NB4 (cell line): ENCODE results near the gene LRMDA.

Experiments
- CTCF ChIP-seq: IDR thresholded peaks from one replicate; pipeline ENCODE4 v1.5.1; 2012; ENCODE audit warnings: low read depth, low read length
- MAX ChIP-seq: IDR thresholded peaks from 2 replicates; pipeline ENCODE4 v1.6.1; 2011; ENCODE audit warnings: low read depth, low read length
- MYC ChIP-seq: IDR thresholded peaks from 2 replicates; pipeline ENCODE4 v1.6.1; 2011; ENCODE audit warnings: low read depth, low read length

- TF ChIP-seq CTCF, result no peak
- TF ChIP-seq MYC, result no peak
- TF ChIP-seq MAX, result no peak
These were observed 180.0 kb downstream of the LRMDA start for GRCh38 chr10:75611172-75611992.
